DMS79 treated with DMSO at 0.1 percent for 48 hours (cell line): Measurements from ENCODE around the gene STING1.

Source experiments
- DNase-seq: peaks from one replicate; lab custom pipeline; 2025; lab: John Stamatoyannopoulos, UW

Gene STING1

DNA sequence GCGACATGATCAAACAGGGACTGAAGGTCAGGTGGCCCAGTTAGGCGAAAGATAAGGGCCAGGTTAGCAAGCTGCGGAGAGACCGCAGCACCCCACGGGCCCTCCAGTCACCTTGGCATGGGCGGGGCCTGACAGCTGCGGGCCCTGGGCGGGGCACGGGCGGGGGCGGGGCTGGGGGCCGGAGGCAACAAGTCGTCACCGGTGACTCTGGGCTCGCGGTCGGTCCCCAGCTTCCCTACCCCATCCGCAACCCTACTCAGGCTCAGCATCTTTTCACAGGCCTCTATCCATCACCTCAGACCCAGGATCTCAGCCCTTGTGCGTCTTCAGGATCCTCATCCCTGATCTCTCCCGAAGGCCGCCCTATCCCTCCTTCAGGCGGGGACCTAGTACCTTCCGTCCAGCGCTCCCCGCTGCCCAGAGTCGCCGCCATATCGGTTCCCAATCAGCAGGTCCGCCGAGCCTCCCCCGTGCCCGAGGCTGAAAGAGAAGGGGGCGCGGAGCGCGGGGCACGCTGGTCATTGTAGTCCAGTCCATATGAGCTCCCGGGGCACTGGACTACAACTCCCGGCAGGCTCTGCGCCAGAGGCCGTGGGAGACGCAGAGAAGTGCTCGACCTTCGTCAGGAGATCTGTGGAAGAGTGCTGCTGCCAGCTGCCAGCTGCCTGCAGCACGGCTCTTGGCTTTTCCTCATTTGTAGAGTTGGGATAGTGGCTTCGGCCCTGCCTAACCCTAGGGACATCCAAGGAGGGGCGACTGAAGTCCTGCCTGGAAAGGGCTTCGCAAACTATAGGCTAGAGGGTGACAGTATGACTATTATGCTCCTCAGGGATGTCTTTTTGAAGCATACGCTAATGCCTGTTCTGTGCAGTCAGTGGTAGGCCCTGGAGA lies 43.3 kb downstream of the STING1 start, which contains the start of gene DNAJC18:
DNAJC18 (minus strand) TSS at position 513 of the 891 bp plus-strand sequence; CDS start at position 433, 80 bp downstream.
- peak; percentile 81 for DNase-seq

DNA sequence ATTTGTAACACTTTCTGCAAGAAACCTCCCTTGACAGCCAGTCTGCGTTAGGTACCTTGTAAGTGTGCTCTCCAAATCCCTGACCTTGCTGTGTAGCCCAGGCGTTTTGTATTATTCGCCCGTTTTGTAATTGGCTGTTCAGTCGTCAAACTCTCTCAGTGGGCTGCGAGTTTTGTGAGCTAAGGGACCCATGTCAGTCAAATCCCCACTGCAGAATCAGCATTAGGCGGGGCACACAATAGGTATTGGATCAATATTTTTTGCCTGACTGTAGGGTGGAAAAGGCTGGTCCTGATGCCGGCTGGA lies 43.9 kb downstream of the STING1 start:
- no peak for DNase-seq

- no peak for DNase-seq
These were observed 46.9 kb downstream of the STING1 start for GRCh38 chr5:139435676-139436075.

DNA sequence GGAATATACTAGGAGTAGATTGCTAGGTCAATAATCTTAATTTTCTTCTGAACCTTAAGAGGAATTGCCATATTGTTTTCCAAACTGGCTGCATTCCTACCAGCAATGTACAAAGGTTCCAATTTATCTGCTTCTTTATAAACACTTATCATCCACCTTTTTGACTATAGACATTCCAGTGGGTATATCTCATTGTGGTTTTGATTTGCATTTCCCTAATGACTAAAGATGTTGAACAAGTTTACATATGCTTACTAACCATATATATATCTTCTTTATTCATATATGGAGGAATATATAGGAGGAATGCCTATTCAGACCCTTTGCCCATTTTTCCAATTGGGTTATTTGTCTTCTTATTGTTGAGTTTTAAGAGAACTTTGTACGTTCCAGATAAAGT lies 50.9 kb downstream of the STING1 start:
- no peak for DNase-seq

GRCh38 chr5:139430015-139430414 lies 52.5 kb downstream of the STING1 start:
- no peak for DNase-seq

DNA sequence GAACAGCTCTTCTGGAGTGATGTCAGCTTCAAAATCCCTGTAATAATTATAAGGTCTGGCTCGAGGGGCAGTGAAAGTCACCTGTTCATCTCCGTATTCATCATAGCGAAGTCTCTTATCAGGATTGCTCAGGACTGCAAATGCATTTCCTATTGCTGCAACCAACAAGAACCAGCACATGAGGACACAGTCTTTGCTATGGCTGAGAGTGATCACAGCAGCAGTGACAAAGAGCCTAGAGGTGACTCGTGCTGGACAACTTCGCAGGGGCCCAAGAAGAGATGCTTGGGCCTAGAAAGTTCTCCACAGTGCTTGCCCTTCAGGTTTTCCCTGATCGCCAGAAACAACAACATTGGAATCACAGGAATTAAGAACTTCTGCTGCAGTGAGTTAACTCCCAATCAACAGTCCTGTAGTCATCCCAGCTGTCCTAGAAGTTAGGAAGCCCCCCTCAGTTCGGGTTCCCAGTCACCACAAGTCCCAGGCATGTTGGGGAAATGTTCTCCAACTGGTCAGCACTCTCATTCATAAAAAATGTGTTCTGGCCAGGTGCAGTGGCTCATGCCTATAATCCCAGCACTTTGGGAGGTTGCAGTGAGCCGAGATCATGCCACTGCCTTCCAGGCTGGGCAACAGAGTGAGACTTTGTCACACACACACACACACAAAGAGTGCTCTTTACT lies 56.2 kb downstream of the STING1 start:
- DNase-seq = no peak
